ENCODE data around the gene SPEG. TPM values are rescaled to one million over a fixed set of nuclear protein-coding genes. Genes with fewer than 3 reads are reported as not detected.

The SPEG gene
- total RNA-seq, 2 experiments from 2014 or later = 2.0 to 2.6 TPM

- H3K4me3 Mint-ChIP-seq = no peak overlapping the region
- no peak overlapping the region for H3K27ac Mint-ChIP-seq
- ChIA-PET CTCF (interaction anchor here (0.9 to 1.8 kb wide), 4 partner anchors 16 to 77 kb away, joined by 3 to 5 read pairs (median 4); no protein-coding TSS in a partner anchor), POLR2A (no interaction called here)
- H3K9me3 Mint-ChIP-seq = no peaks in the 10 kb centered on the region
- peaks cover 17% of the 10 kb centered on the region for H3K27me3 Mint-ChIP-seq
- DNase-seq = no peak
- peaks cover 5% of the 10 kb centered on the region for H3K4me1 Mint-ChIP-seq
- H3K36me3 Mint-ChIP-seq (ENCODE audit: low read depth) = no peaks in the 10 kb centered on the region
Measured at GRCh38 chr2:219452361-219453317, 18.0 kb downstream of the SPEG start.

- H3K9me3 Mint-ChIP-seq = no peaks in the 10 kb centered on the region
- no peak overlapping the region for H3K4me3 Mint-ChIP-seq
- no peak for DNase-seq
- no peak overlapping the region for H3K27ac Mint-ChIP-seq
- peaks cover 13% of the 10 kb centered on the region for H3K27me3 Mint-ChIP-seq
- POLR2A ChIA-PET = no interaction called here
- H3K4me1 Mint-ChIP-seq = peaks cover 10% of the 10 kb centered on the region
- CTCF ChIA-PET = interaction anchor here (0.9 to 2.2 kb wide), 5 partner anchors 17 to 76 kb away, joined by 3 to 9 read pairs (median 4); no protein-coding TSS in a partner anchor
- H3K36me3 Mint-ChIP-seq (ENCODE audit: low read depth) = no peaks in the 10 kb centered on the region
Measured at GRCh38 chr2:219453671-219454590, 19.3 kb downstream of the SPEG start.

- no peaks in the 10 kb centered on the region for H3K36me3 Mint-ChIP-seq (ENCODE audit: low read depth)
- ChIA-PET CTCF (interaction anchor here (0.7 to 2.2 kb wide), 6 partner anchors 9 to 75 kb away, joined by 3 to 9 read pairs (median 3); no protein-coding TSS in a partner anchor), POLR2A (no interaction called here)
- H3K4me1 Mint-ChIP-seq = peaks cover 12% of the 10 kb centered on the region
- no peak overlapping the region for H3K4me3 Mint-ChIP-seq
- H3K27ac Mint-ChIP-seq = no peak overlapping the region
- H3K9me3 Mint-ChIP-seq = no peaks in the 10 kb centered on the region
- no peaks in the 10 kb centered on the region for H3K27me3 Mint-ChIP-seq
- no peak for DNase-seq
Measured at GRCh38 chr2:219455581-219455980, 20.9 kb downstream of the SPEG start.

DNA sequence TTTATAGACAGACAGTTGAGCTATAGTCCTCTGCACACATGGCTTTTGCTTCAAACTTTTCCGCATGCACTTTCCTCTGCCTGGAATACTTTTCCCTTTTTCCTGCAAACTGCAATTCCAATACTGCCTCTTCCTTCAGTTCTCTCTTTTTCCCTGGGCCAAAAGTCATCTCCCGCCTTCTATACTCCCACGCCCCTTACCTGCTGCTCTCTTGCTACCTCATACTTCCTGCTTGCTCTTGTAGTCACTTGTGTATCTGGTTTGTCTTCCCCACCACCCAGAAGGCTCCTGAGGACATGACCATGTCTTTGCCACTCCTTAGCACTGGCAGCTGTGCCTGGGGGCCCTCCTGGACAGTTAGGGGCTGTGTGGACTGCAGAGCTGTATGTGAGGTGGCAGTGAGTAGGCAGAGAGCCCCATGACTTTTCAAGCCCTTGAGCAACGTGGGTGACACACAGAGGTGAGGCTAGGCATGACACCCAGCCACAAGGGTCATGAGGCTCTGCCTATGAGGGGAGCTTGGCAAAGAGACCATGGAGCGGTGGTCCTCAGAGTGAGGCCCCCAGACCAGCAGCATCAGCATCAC is 23.2 kb downstream of the SPEG start:
- Mint-ChIP-seq H3K27ac (no peak overlapping the region), H3K9me3 (no peaks in the 10 kb centered on the region), H3K4me3 (no peak overlapping the region), H3K4me1 (peaks cover 14% of the 10 kb centered on the region), H3K27me3 (no peaks in the 10 kb centered on the region), H3K36me3 (ENCODE audit: low read depth) (no peaks in the 10 kb centered on the region)
- ChIA-PET POLR2A (no interaction called here), CTCF (interaction anchor here (0.5 to 2.4 kb wide), 4 partner anchors 10 to 141 kb away, joined by 4 to 8 read pairs (median 6); no protein-coding TSS in a partner anchor)
- DNase-seq = no peak

DNA sequence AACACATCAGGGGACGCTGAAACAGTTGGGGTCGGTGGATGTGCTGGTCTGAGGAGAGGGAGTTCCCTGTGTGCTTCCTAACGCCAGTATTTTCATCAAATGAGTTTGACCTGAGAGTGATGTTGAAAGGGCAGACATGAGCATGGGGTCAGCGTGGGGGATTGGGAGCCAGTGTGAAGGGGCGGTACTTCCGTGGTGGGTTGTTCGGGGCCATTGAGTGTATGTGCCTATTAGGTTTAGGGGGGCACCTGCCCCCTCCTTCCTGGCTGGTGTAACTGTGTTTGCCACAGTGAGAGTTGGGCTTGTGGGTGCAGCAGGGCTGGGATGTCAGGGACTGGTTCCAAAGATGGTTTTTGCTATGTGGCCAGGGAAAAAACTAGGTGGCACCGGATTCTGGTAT is 24.4 kb downstream of the SPEG start:
- DNase-seq = no peak
- Mint-ChIP-seq H3K36me3 (ENCODE audit: low read depth) (no peaks in the 10 kb centered on the region), H3K4me1 (peaks cover 14% of the 10 kb centered on the region), H3K9me3 (no peaks in the 10 kb centered on the region), H3K27ac (no peak overlapping the region), H3K4me3 (no peak overlapping the region), H3K27me3 (no peaks in the 10 kb centered on the region)
- ChIA-PET POLR2A (no interaction called here), CTCF (interaction anchor here (0.8 to 2.4 kb wide), 13 partner anchors 8 to 139 kb away, joined by 3 to 7 read pairs (median 3); no protein-coding TSS in a partner anchor)

GRCh38 chr2:219459460-219460311 is 25.0 kb downstream of the SPEG start:
- Mint-ChIP-seq H3K4me3 (no peak overlapping the region), H3K4me1 (peaks cover 14% of the 10 kb centered on the region), H3K36me3 (ENCODE audit: low read depth) (no peaks in the 10 kb centered on the region), H3K9me3 (no peaks in the 10 kb centered on the region), H3K27me3 (no peaks in the 10 kb centered on the region), H3K27ac (no peak overlapping the region)
- peak; percentile 45 for DNase-seq
- POLR2A ChIA-PET = no interaction called here
- CTCF ChIA-PET = interaction anchor here (0.8 to 2.4 kb wide), 14 partner anchors 9 to 140 kb away, joined by 3 to 7 read pairs (median 3); no protein-coding TSS in a partner anchor

DNA sequence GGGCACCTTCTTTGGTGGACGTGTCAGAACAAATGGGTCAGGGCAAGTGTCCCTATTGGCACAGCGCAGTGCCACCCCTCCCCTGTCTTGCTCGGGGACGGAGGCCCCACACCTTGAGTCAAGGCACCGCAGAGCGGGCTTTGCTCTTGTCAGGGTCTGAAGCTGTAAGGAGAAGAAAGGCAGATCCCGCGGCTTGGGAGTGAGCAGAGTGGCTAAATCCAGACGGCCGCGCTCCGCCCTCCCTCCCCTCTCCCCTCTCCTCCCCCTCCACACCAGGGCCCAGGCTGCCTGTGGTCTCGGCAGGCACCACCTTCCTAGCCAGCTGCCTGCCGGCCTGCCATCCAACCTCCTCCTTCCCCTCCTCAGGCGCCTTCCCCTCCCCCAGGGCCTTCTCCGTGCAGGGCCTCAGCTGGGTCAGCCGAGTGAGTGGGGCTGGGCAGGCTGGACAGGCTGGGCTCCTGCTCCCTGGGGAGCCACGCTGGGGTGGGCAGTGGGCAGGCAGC is 25.8 kb downstream of the SPEG start:
- ChIA-PET POLR2A (no interaction called here), CTCF (interaction anchor here (1.0 to 1.2 kb wide), 3 partner anchors 16 to 70 kb away, joined by 3 to 6 read pairs (median 4); no protein-coding TSS in a partner anchor)
- no peak overlapping the region for H3K4me3 Mint-ChIP-seq
- H3K27me3 Mint-ChIP-seq = no peaks in the 10 kb centered on the region
- H3K4me1 Mint-ChIP-seq = peaks cover 14% of the 10 kb centered on the region
- H3K9me3 Mint-ChIP-seq = no peaks in the 10 kb centered on the region
- no peaks in the 10 kb centered on the region for H3K36me3 Mint-ChIP-seq (ENCODE audit: low read depth)
- H3K27ac Mint-ChIP-seq = no peak overlapping the region
- DNase-seq = no peak

GRCh38 chr2:219461047-219461514 is 26.4 kb downstream of the SPEG start:
- no peaks in the 10 kb centered on the region for H3K9me3 Mint-ChIP-seq
- peak; percentile 44 for DNase-seq
- peaks cover 14% of the 10 kb centered on the region for H3K4me1 Mint-ChIP-seq
- ChIA-PET POLR2A (no interaction called here), CTCF (interaction anchor here (1.0 to 1.2 kb wide), 3 partner anchors 15 to 69 kb away, joined by 4 to 6 read pairs (median 5); no protein-coding TSS in a partner anchor)
- H3K27ac Mint-ChIP-seq = peak overlapping the region; percentile 64
- H3K4me3 Mint-ChIP-seq = no peak overlapping the region
- H3K27me3 Mint-ChIP-seq = no peaks in the 10 kb centered on the region
- no peaks in the 10 kb centered on the region for H3K36me3 Mint-ChIP-seq (ENCODE audit: low read depth)

DNA sequence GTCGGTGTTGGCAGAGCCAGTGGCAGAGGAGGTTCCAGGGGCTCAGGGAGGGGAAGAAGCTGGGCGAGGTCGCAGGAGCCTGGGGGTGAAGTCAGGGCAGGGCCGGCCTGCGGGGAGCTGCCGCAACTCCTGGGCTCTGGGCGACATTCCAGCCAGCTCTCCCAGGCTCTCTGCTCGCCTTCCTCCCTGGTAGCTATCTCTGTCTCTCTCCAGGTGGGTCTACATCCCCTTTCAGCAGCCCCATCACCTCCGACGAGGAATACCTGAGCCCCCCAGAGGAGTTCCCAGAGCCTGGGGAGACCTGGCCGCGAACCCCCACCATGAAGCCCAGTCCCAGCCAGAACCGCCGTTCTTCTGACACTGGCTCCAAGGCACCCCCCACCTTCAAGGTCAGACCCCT is 27.0 kb downstream of the SPEG start:
- Mint-ChIP-seq H3K4me1 (peaks cover 14% of the 10 kb centered on the region), H3K27me3 (no peaks in the 10 kb centered on the region), H3K4me3 (no peak overlapping the region), H3K27ac (no peak overlapping the region), H3K36me3 (ENCODE audit: low read depth) (no peaks in the 10 kb centered on the region), H3K9me3 (no peaks in the 10 kb centered on the region)
- ChIA-PET POLR2A (no interaction called here), CTCF (interaction anchor here (1.1 to 1.2 kb wide), 2 partner anchors 15 to 59 kb away, joined by 4 to 5 read pairs; no protein-coding TSS in a partner anchor)
- DNase-seq = no peak

DNA sequence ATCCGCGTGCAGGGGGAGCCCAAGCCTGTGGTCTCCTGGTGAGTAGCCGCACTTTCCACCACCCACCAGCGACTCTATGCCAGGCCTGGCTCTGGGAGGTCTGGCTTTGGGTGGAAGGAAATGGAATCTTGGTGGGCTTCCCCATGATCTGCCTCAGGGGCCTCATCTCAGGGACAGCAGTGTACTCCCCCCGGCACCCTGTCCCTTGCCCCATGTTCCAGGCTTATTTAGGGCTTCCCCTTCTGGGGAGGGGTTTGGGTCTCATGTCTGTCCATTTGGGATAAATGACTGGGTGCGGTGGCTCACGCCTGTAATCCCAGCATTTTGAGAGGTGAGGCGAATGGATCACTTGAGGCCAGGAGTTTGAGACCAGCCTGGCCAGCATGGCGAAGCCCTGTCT is 27.7 kb downstream of the SPEG start:
- POLR2A ChIA-PET = no interaction called here
- Mint-ChIP-seq H3K27me3 (no peaks in the 10 kb centered on the region), H3K4me1 (peaks cover 14% of the 10 kb centered on the region), H3K27ac (no peak overlapping the region), H3K36me3 (ENCODE audit: low read depth) (no peaks in the 10 kb centered on the region), H3K4me3 (no peak overlapping the region), H3K9me3 (no peaks in the 10 kb centered on the region)
- DNase-seq = no peak
- CTCF ChIA-PET = no interaction called here

DNA sequence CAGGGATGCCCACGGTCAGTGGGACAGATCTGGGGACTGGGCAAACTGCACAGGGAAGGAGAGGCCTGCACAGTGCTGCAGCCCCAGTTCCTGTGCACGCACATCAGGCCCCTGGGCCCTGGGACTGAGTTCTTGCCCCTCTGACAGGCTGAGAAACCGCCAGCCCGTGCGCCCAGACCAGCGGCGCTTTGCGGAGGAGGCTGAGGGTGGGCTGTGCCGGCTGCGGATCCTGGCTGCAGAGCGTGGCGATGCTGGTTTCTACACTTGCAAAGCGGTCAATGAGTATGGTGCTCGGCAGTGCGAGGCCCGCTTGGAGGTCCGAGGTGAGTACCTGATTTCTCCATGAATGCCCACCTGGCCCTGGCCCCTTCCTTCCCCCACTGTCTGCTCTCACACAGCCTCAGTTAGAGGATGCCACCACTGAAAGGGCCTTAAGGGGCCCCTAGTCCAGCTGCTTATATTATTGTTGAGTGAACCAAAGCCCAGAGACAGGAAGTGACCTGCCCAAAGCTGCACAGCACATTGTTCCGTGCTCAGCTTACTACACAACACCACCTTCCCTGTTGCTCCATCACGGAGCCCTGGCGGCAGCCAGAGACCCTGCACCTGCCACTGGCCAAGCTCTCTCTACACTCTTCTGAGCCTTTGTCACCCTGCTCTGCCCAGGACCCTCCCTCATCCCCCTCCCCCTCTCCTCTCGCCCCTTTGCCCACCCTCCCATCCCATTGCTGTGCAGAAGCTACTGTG is 29.8 kb downstream of the SPEG start:
- no peaks in the 10 kb centered on the region for H3K27me3 Mint-ChIP-seq
- ChIA-PET POLR2A (no interaction called here), CTCF (interaction anchor here (1.2 kb wide), 1 partner anchor 30 kb away, joined by 5 read pairs; no protein-coding TSS in a partner anchor)
- H3K4me3 Mint-ChIP-seq = no peak overlapping the region
- H3K36me3 Mint-ChIP-seq (ENCODE audit: low read depth) = no peaks in the 10 kb centered on the region
- DNase-seq = no peak
- peaks cover 7% of the 10 kb centered on the region for H3K4me1 Mint-ChIP-seq
- H3K9me3 Mint-ChIP-seq = no peaks in the 10 kb centered on the region
- no peak overlapping the region for H3K27ac Mint-ChIP-seq
